B cell (primary cell): ENCODE measurements around the gene TMEM131L. TPM values are rescaled to one million over a fixed set of nuclear protein-coding genes. Genes with fewer than 3 reads are reported as not detected.

Experiments
- ATAC-seq: fragments of 200-7000 bp; cut with Tn5 transposase; one replicate; pipeline ENCODE4 v1.10.0; 2021; ENCODE audit warnings: low read depth, mild to moderate bottlenecking, moderate number of reproducible peaks, moderate library complexity
- CTCF ChIA-PET: fragments of 350-600 bp; sonication (Branson Sonifier 250); formaldehyde crosslinking; loops from one replicate; lab custom pipeline; 2021; ENCODE audit warnings: antibody characterized with exemption, inconsistent platforms; lab: Charles Lee
- POLR2A ChIA-PET: fragments of 350-600 bp; sonication (Branson Sonifier 250); formaldehyde crosslinking; loops from one replicate; lab custom pipeline; 2021; ENCODE audit warnings: antibody characterized with exemption; lab: Charles Lee
- DNase-seq: peaks from one replicate; pipeline ENCODE4 v3.0.0; 2013
- H2AFZ ChIP-seq: 2 replicates; pipeline ENCODE4 v1.6.1; 2012; ENCODE audit warnings: mild to moderate bottlenecking, low read depth, low read length; ENCODE audit not compliant: insufficient read depth, poor library complexity, severe bottlenecking
- H3K27ac ChIP-seq, 2 donors: 1 replicate in 1 of 2; 2 replicates in 1 of 2; pipeline ENCODE4 v1.5.1; 2012 to 2013; ENCODE audit warnings: low read length in 2 of 2, mild to moderate bottlenecking in 2 of 2, moderate library complexity in 1 of 2
- H3K27me3 ChIP-seq, 4 experiments: fragments of 200-600 bp in 1 of 4; sonication (generic) in 1 of 4; replicated peaks in 1 of 4; 1 replicate in 2 of 4; 2 replicates in 2 of 4; pipeline versions ENCODE4 v1.6.1 to v1.7.0; 2013 to 2016; ENCODE audit warnings: low read length in 3 of 4, mild to moderate bottlenecking in 2 of 4, mixed read lengths in 1 of 4, moderate library complexity in 1 of 4; ENCODE audit not compliant: insufficient read depth in 4 of 4, control insufficient read depth in 3 of 4; ENCODE audit errors: control extremely low read depth in 1 of 4
- H3K36me3 ChIP-seq, 2 experiments: replicated peaks in 1 of 2; 1 replicate in 1 of 2; 2 replicates in 1 of 2; pipeline versions ENCODE4 v1.6.1 to v1.7.1; 2013; ENCODE audit warnings: low read length in 1 of 2; ENCODE audit not compliant: insufficient read depth in 2 of 2, control insufficient read depth in 1 of 2; ENCODE audit errors: control extremely low read depth in 1 of 2, extremely low read depth in 1 of 2
- H3K4me1 ChIP-seq, 2 donors: fragments of 200-600 bp in 1 of 2; sonication (generic) in 1 of 2; 1 replicate in 1 of 2; 2 replicates in 1 of 2; pipeline versions ENCODE4 v1.5.1 to v1.6.1; 2013 to 2017; ENCODE audit warnings: low read length in 2 of 2; ENCODE audit not compliant: control insufficient read depth in 2 of 2, insufficient read depth in 2 of 2
- H3K4me2 ChIP-seq: replicated peaks from 2 replicates; pipeline ENCODE3; 2012; ENCODE audit warnings: mild to moderate bottlenecking, low read depth, low read length; ENCODE audit not compliant: poor library complexity, severe bottlenecking
- H3K4me3 ChIP-seq, 5 experiments: fragments of 200-600 bp in 1 of 5; sonication (generic) in 1 of 5; 1 replicate in 3 of 5; 2 replicates in 2 of 5; pipeline versions ENCODE4 v1.5.1 to v1.7.0; 2011 to 2016; ENCODE audit warnings: low read length in 4 of 5, mild to moderate bottlenecking in 4 of 5, low read depth in 2 of 5, control low read depth in 1 of 5, moderate library complexity in 1 of 5; ENCODE audit not compliant: insufficient read depth in 1 of 5; ENCODE audit errors: control extremely low read depth in 1 of 5, extremely low read depth in 1 of 5
- H3K79me2 ChIP-seq: fragments of 200-600 bp; sonication (generic); one replicate; pipeline ENCODE4 v1.6.0; 2016; ENCODE audit warnings: low read length; ENCODE audit not compliant: control insufficient read depth, insufficient read depth
- H3K9ac ChIP-seq: fragments of 200-600 bp; sonication (generic); 2 replicates; pipeline ENCODE4 v1.6.1; 2017; ENCODE audit warnings: mild to moderate bottlenecking, low read length, moderate library complexity
- H3K9me3 ChIP-seq, 3 donors: one replicate each; pipeline versions ENCODE4 v1.6.1 to v1.7.1; 2013; ENCODE audit warnings: low read length in 2 of 3; ENCODE audit not compliant: control insufficient read depth in 2 of 3, insufficient read depth in 1 of 3; ENCODE audit errors: control extremely low read depth in 1 of 3
- H4K20me1 ChIP-seq: 2 replicates; pipeline ENCODE4 v1.6.0; 2012; ENCODE audit warnings: mild to moderate bottlenecking, low read length; ENCODE audit not compliant: insufficient read depth, control insufficient read depth, poor library complexity, severe bottlenecking
- H3K27ac Mint-ChIP-seq: one replicate; pipeline ENCODE4 v1.8.0; 2021; ENCODE audit warnings: mixed read lengths
- H3K27me3 Mint-ChIP-seq: one replicate; pipeline ENCODE4 v1.8.0; 2021; ENCODE audit warnings: mixed read lengths
- H3K4me1 Mint-ChIP-seq: one replicate; pipeline ENCODE4 v1.8.0; 2021; ENCODE audit warnings: mixed read lengths
- H3K4me3 Mint-ChIP-seq: one replicate; pipeline ENCODE4 v1.8.0; 2021; ENCODE audit warnings: mixed read lengths
- H3K9me3 Mint-ChIP-seq: one replicate; pipeline ENCODE4 v1.8.0; 2022; ENCODE audit warnings: mixed read lengths; ENCODE audit not compliant: insufficient read depth
- EZH2 ChIP-seq: IDR thresholded peaks from 2 replicates; pipeline ENCODE4 v1.6.1; 2012; ENCODE audit warnings: borderline replicate concordance, low read depth, mild to moderate bottlenecking, moderate library complexity, low read length; ENCODE audit not compliant: insufficient read depth, poor library complexity, severe bottlenecking
- WGBS: methylation state at CpG from one replicate; pipeline ENCODE4 v1.1.5; 2013; ENCODE audit warnings: missing lambda C conversion rate; ENCODE audit not compliant: insufficient coverage; 5-methylcytosine and 5-hydroxymethylcytosine counted together
- intact Hi-C: fragments of 100-400 bp; cut with micrococcal nuclease; formaldehyde crosslinking; loops from one replicate; pipeline ENCODE4 v1.10.0; 2022
- polyA plus RNA-seq: library from polyadenylated mRNA; depleted of rRNA; stranded (reverse); fragments of >200 nt; gene quantifications from 2 replicates; pipeline ENCODE4 v1.2.3, GENCODE V29; 2012
- total RNA-seq, 2 donors: library from RNA; stranded (reverse); fragments of 120-200 nt in 1 of 2; gene quantifications; 1 replicate in 1 of 2; 2 replicates in 1 of 2; pipeline versions ENCODE4 v1.2.3 to v1.2.4, GENCODE V29; 2013 to 2022
- TF ChIP-seq, protein P1 (sequence below): fragments of 200-600 bp; IDR thresholded peaks from one replicate; pipeline ENCODE4 v1.8.0; 2022; ENCODE audit warnings: antibody characterized with exemption, mild to moderate bottlenecking

TMEM131L gene
- total and polyA plus RNA-seq, 2 donors (not counting 1 experiment from before 2014, with no cell fraction given): 56.4 to 120 TPM

DNA sequence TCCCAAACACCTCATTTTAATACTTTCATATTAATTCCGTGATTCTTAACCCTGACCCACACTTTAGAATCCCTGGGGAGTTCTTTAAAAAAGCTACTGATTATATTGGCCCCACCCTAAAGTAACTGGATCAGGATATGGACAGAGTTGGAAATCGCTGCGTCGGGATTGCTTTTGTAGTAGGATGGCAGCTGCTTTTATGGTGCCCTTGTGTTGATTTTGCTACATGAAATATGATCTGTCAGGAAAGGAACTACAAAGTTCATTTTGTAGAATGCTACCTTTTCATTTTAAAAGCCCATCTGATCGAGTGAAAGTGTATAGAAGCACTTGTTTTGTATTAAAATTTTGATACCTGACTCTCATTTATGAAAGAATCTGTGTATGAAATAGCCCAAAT lies 43.6 kb downstream of the TMEM131L start:
- Histone ChIP-seq H4K20me1 (peaks cover 90% of the 10 kb centered on the region), H3K79me2 (peaks cover 100% of the 10 kb centered on the region), H2AFZ (no peak overlapping the region), H3K4me2 (no peak overlapping the region), H3K27ac (peak overlapping the region in 1 of 2 donors; percentile 48), H3K9ac (no peak overlapping the region), H3K4me1 (peaks cover 23 to 26% of the 10 kb centered on the region in 2 donors), H3K9me3 (no peaks in the 10 kb centered on the region), H3K4me3 (no peak overlapping the region), H3K36me3 (peaks cover 14 to 66% of the 10 kb centered on the region in 2 experiments), H3K27me3 (no peaks in the 10 kb centered on the region)
- H3K4me1 Mint-ChIP-seq: peaks cover 75% of the 10 kb centered on the region
- no peaks in the 10 kb centered on the region for H3K27me3 Mint-ChIP-seq
- no peak for DNase-seq
- TF ChIP-seq, protein P1, sequence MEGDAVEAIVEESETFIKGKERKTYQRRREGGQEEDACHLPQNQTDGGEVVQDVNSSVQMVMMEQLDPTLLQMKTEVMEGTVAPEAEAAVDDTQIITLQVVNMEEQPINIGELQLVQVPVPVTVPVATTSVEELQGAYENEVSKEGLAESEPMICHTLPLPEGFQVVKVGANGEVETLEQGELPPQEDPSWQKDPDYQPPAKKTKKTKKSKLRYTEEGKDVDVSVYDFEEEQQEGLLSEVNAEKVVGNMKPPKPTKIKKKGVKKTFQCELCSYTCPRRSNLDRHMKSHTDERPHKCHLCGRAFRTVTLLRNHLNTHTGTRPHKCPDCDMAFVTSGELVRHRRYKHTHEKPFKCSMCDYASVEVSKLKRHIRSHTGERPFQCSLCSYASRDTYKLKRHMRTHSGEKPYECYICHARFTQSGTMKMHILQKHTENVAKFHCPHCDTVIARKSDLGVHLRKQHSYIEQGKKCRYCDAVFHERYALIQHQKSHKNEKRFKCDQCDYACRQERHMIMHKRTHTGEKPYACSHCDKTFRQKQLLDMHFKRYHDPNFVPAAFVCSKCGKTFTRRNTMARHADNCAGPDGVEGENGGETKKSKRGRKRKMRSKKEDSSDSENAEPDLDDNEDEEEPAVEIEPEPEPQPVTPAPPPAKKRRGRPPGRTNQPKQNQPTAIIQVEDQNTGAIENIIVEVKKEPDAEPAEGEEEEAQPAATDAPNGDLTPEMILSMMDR: no peak
- no peak for TF ChIP-seq EZH2
- ChIA-PET POLR2A (no interaction called here), CTCF (interaction anchor here (1.1 to 1.7 kb wide), 3 partner anchors 12 to 24 kb away, joined by 3 to 5 read pairs (median 3); no protein-coding TSS in a partner anchor)
- ATAC-seq: no peak
- intact Hi-C loops: no loop called here
- peaks cover 2% of the 10 kb centered on the region for H3K9me3 Mint-ChIP-seq
- H3K4me3 Mint-ChIP-seq: no peak overlapping the region
- H3K27ac Mint-ChIP-seq: peak overlapping the region; percentile 50
- no CpG with 5 or more reads among the region's 5 CpGs for WGBS

DNA sequence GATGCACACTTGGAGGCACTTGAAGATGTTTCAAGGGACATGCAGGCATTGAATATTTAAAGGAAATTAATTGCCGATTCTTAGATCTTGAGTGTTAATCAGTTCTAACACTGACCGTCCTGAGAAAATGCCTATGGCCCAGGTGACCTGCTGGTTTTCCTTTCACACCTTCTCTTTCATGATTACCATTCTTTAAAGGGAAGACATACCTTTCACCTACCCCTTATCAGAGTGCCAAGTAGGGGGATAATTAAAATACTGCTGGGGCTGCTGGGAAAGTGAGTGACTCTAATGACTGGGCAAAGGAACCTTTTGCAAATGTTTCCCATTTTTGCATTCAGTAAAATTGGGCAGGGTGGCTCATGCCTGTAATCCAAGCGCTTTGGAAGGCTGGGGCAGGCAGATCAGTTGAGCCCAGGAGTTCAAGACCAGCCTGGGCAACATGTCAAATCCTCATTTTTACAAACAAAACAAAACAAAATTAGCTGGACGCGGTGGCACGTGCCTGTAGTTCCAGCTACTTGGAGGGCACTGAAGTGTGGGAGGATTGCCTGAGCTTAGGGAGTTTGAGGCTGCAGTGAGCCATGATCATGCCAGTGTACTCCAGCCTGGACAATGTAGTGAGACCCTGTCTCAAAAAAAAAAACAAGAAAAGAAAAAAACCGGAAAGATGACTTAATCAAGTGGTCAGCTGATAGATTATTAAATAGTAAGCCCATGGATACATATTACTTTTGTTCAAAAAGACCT lies 44.3 kb downstream of the TMEM131L start:
- Histone ChIP-seq H3K27me3 (no peaks in the 10 kb centered on the region), H4K20me1 (peaks cover 88% of the 10 kb centered on the region), H3K9me3 (no peaks in the 10 kb centered on the region), H3K4me2 (no peak overlapping the region), H3K9ac (no peak overlapping the region), H3K4me1 (peaks cover 25 to 32% of the 10 kb centered on the region in 2 donors), H3K79me2 (peaks cover 100% of the 10 kb centered on the region), H2AFZ (no peak overlapping the region), H3K27ac (peak overlapping the region in 1 of 2 donors; percentile 48), H3K36me3 (peaks cover 14 to 61% of the 10 kb centered on the region in 2 experiments), H3K4me3 (no peak overlapping the region)
- H3K4me3 Mint-ChIP-seq: no peak overlapping the region
- ATAC-seq (no peak), DNase-seq (no peak)
- CTCF ChIA-PET: interaction anchor here (1.1 to 1.7 kb wide), 4 partner anchors 13 to 77 kb away, joined by 3 to 5 read pairs (median 3); no protein-coding TSS in a partner anchor
- peak overlapping the region; percentile 57 for H3K27ac Mint-ChIP-seq
- no peak for TF ChIP-seq EZH2
- TF ChIP-seq, protein P1: no peak
- intact Hi-C loops: no loop called here
- peaks cover 2% of the 10 kb centered on the region for H3K9me3 Mint-ChIP-seq
- H3K4me1 Mint-ChIP-seq: peaks cover 77% of the 10 kb centered on the region
- 100% methylated on average over 6 of the region's 7 CpGs for WGBS
- H3K27me3 Mint-ChIP-seq: no peaks in the 10 kb centered on the region
- POLR2A ChIA-PET: interaction anchor here (1.1 kb wide), 1 partner anchor 12 kb away, joined by 4 read pairs; no protein-coding TSS in a partner anchor
